Epithelial cell of esophagus (primary cell): ENCODE results near the gene RBP2.

Source experiments
- DNase-seq: peaks from one replicate; pipeline ENCODE4 v3.0.0; 2010; ENCODE audit warnings: low read depth
- H3K4me3 ChIP-seq: 2 replicates; pipeline ENCODE4 v1.5.1; 2011; ENCODE audit warnings: mild to moderate bottlenecking, low read length, control low read depth
- CTCF ChIP-seq: IDR thresholded peaks from 2 replicates; pipeline ENCODE4 v1.5.1; 2011; ENCODE audit warnings: low read depth, mild to moderate bottlenecking, low read length, control low read depth, inconsistent platforms; ENCODE audit not compliant: insufficient read depth; ENCODE audit errors: missing control alignments

Gene RBP2

GRCh38 chr3:139448104-139448503 lies 28.2 kb downstream of the RBP2 start:
- DNase-seq, result peak; percentile 25
- H3K4me3 ChIP-seq, result no peak overlapping the region
- no peak for TF ChIP-seq CTCF

- DNase-seq, result no peak
- TF ChIP-seq CTCF, result no peak
- no peak overlapping the region for H3K4me3 ChIP-seq
Measured at GRCh38 chr3:139447486-139447885, 28.8 kb downstream of the RBP2 start.

- DNase-seq, result no peak
- TF ChIP-seq CTCF, result no peak
- no peak overlapping the region for H3K4me3 ChIP-seq
Measured at GRCh38 chr3:139444446-139444845, 31.9 kb downstream of the RBP2 start.

GRCh38 chr3:139443186-139443585 lies 33.1 kb downstream of the RBP2 start:
- no peak for TF ChIP-seq CTCF
- no peak for DNase-seq
- no peak overlapping the region for H3K4me3 ChIP-seq

GRCh38 chr3:139441656-139442055 lies 34.7 kb downstream of the RBP2 start:
- TF ChIP-seq CTCF, result no peak
- H3K4me3 ChIP-seq, result no peak overlapping the region
- DNase-seq, result no peak

- no peak for TF ChIP-seq CTCF
- DNase-seq, result no peak
- no peak overlapping the region for H3K4me3 ChIP-seq
Measured at GRCh38 chr3:139440639-139441556, 35.4 kb downstream of the RBP2 start.

- TF ChIP-seq CTCF, result no peak
- no peak overlapping the region for H3K4me3 ChIP-seq
- no peak for DNase-seq
Measured at GRCh38 chr3:139439278-139439677, 37.0 kb downstream of the RBP2 start.
